ENCODE measurements around the gene TM7SF3.

Gene TM7SF3

GRCh38 chr12:27014859-27015729 lies 910 bp upstream of the TM7SF3 start:
- no peak overlapping the region for H3K4me3 ChIP-seq (IDR thresholded peaks at IDR 0.05; ENCODE audit: insufficient read depth, low read depth, low read length)

GRCh38 chr12:27013611-27014084 lies 536 bp downstream of the TM7SF3 start:
- H3K79me2 ChIP-seq (ENCODE audit: insufficient read depth, low read depth) = no peaks in the 10 kb centered on the region
- H3K9ac ChIP-seq = peak overlapping the region; percentile 66
- H2AFZ ChIP-seq (ENCODE audit: low read depth) = peak overlapping the region; percentile 70
- H3K27ac ChIP-seq = peak overlapping the region; percentile 86
- peak overlapping the region; percentile 86 for H3K4me2 ChIP-seq
- H3K36me3 ChIP-seq (ENCODE audit: insufficient read depth) = no peaks in the 10 kb centered on the region
- H3K4me3 ChIP-seq (IDR thresholded peaks at IDR 0.05; ENCODE audit: insufficient read depth, low read depth, low read length) = no peak overlapping the region
- H3K27me3 ChIP-seq (ENCODE audit: insufficient read depth, low read depth) = no peaks in the 10 kb centered on the region
- peaks cover 34% of the 10 kb centered on the region for H3K4me1 ChIP-seq (ENCODE audit: low read depth, poor library complexity, severe bottlenecking)
- H4K20me1 ChIP-seq (ENCODE audit: insufficient read depth) = no peaks in the 10 kb centered on the region
- no peak for TF ChIP-seq CTCF (conservative IDR thresholded peaks at IDR 0.05; ENCODE audit: low read depth, low read length)

More at GRCh38 chr12:27014859-27015729, 910 bp upstream of the TM7SF3 start:
- Histone ChIP-seq H3K79me2 (ENCODE audit: insufficient read depth, low read depth) (no peaks in the 10 kb centered on the region), H3K4me1 (ENCODE audit: low read depth, poor library complexity, severe bottlenecking) (peaks cover 34% of the 10 kb centered on the region), H3K4me2 (peak overlapping the region; percentile 71), H4K20me1 (ENCODE audit: insufficient read depth) (no peaks in the 10 kb centered on the region), H3K36me3 (ENCODE audit: insufficient read depth) (no peaks in the 10 kb centered on the region), H3K27me3 (ENCODE audit: insufficient read depth, low read depth) (no peaks in the 10 kb centered on the region), H2AFZ (ENCODE audit: low read depth) (peak overlapping the region; percentile 70), H3K9ac (peak overlapping the region; percentile 66), H3K27ac (peak overlapping the region; percentile 86)
- no peak; the same call in 1 of the 2 replicates for TF ChIP-seq CTCF (conservative IDR thresholded peaks at IDR 0.05; ENCODE audit: low read depth, low read length)

GRCh38 chr12:27012982-27013255 lies 1.3 kb downstream of the TM7SF3 start:
- Histone ChIP-seq H2AFZ (ENCODE audit: low read depth) (no peak overlapping the region), H3K36me3 (ENCODE audit: insufficient read depth) (no peaks in the 10 kb centered on the region), H3K27ac (no peak overlapping the region), H3K79me2 (ENCODE audit: insufficient read depth, low read depth) (no peaks in the 10 kb centered on the region), H3K4me2 (peak overlapping the region; percentile 86; the same call in 1 of the 2 replicates), H4K20me1 (ENCODE audit: insufficient read depth) (no peaks in the 10 kb centered on the region), H3K4me3 (IDR thresholded peaks at IDR 0.05; ENCODE audit: insufficient read depth, low read depth, low read length) (no peak overlapping the region), H3K4me1 (ENCODE audit: low read depth, poor library complexity, severe bottlenecking) (peaks cover 34% of the 10 kb centered on the region), H3K9ac (no peak overlapping the region), H3K27me3 (ENCODE audit: insufficient read depth, low read depth) (no peaks in the 10 kb centered on the region)
- TF ChIP-seq CTCF (conservative IDR thresholded peaks at IDR 0.05; ENCODE audit: low read depth, low read length) = no peak

GRCh38 chr12:27012239-27012981 lies 1.8 kb downstream of the TM7SF3 start:
- no peaks in the 10 kb centered on the region for H3K79me2 ChIP-seq (ENCODE audit: insufficient read depth, low read depth)
- H3K9ac ChIP-seq = no peak overlapping the region
- H3K4me2 ChIP-seq = peak overlapping the region; percentile 3; the same call in 1 of the 2 replicates
- no peaks in the 10 kb centered on the region for H3K36me3 ChIP-seq (ENCODE audit: insufficient read depth)
- TF ChIP-seq CTCF (conservative IDR thresholded peaks at IDR 0.05; ENCODE audit: low read depth, low read length) = no peak
- H3K4me3 ChIP-seq (IDR thresholded peaks at IDR 0.05; ENCODE audit: insufficient read depth, low read depth, low read length) = no peak overlapping the region
- H3K27ac ChIP-seq = no peak overlapping the region
- H4K20me1 ChIP-seq (ENCODE audit: insufficient read depth) = no peaks in the 10 kb centered on the region
- peaks cover 34% of the 10 kb centered on the region for H3K4me1 ChIP-seq (ENCODE audit: low read depth, poor library complexity, severe bottlenecking)
- H3K27me3 ChIP-seq (ENCODE audit: insufficient read depth, low read depth) = no peaks in the 10 kb centered on the region
- no peak overlapping the region for H2AFZ ChIP-seq (ENCODE audit: low read depth)
